MV-4-11 (cell line): ENCODE measurements around the gene ABCG2.

ENCODE experiments used
- DNase-seq: peaks from one replicate; lab custom pipeline; 2025; lab: John Stamatoyannopoulos, UW

The ABCG2 gene

GRCh38 chr4:88063634-88064296, 94.7 kb downstream of the ABCG2 start:
- DNase-seq: peak; percentile 15

- no peak for DNase-seq
Measured at GRCh38 chr4:88062843-88063242, 95.6 kb downstream of the ABCG2 start.

GRCh38 chr4:88062311-88062710, 96.1 kb downstream of the ABCG2 start:
- DNase-seq: no peak

GRCh38 chr4:88060431-88060830, 98.0 kb downstream of the ABCG2 start:
- DNase-seq: no peak

GRCh38 chr4:88059766-88060165, 98.7 kb downstream of the ABCG2 start:
- no peak for DNase-seq

GRCh38 chr4:88058295-88058694, 100.1 kb downstream of the ABCG2 start:
- no peak for DNase-seq

GRCh38 chr4:88054901-88055300, 103.5 kb downstream of the ABCG2 start:
- DNase-seq: peak; percentile 47

- DNase-seq: no peak
Measured at GRCh38 chr4:88054229-88054628, 104.2 kb downstream of the ABCG2 start.

- peak; percentile 61 for DNase-seq
Measured at GRCh38 chr4:88045021-88045420, 113.4 kb downstream of the ABCG2 start.

- DNase-seq: no peak
Measured at GRCh38 chr4:88043586-88044340, 114.7 kb downstream of the ABCG2 start.

GRCh38 chr4:88043001-88043400, 115.4 kb downstream of the ABCG2 start:
- DNase-seq: no peak

GRCh38 chr4:88041626-88042025, 116.8 kb downstream of the ABCG2 start:
- DNase-seq: no peak

GRCh38 chr4:88040707-88041106, 117.7 kb downstream of the ABCG2 start:
- DNase-seq: no peak
